NT2/D1 (cell line): ENCODE results near the gene ALOX5.

ENCODE experiments used
- SUZ12 ChIP-seq: IDR thresholded peaks from 2 replicates; pipeline ENCODE4 v1.6.1; 2011; ENCODE audit not compliant: insufficient read length, insufficient read depth; ENCODE audit errors: extremely low read depth
- YY1 ChIP-seq: IDR thresholded peaks from 2 replicates; pipeline ENCODE4 v1.6.1; 2011; ENCODE audit not compliant: insufficient read length, insufficient read depth
- ZNF274 ChIP-seq: IDR thresholded peaks from 2 replicates; pipeline ENCODE4 v1.6.1; 2011; ENCODE audit warnings: mild to moderate bottlenecking, low read depth, low read length

- TF ChIP-seq SUZ12, result no peak
- TF ChIP-seq YY1, result no peak
- TF ChIP-seq ZNF274, result no peak
Observed at GRCh38 chr10:45437587-45438465, 63.8 kb downstream of the ALOX5 start.
